Choroid plexus epithelial cell (primary cell): Measurements from ENCODE around the gene SLC24A3.

Experiments
- DNase-seq: peaks from one replicate; pipeline ENCODE4 v3.0.0-alpha.2; 2010; ENCODE audit warnings: low read depth
- H3K4me3 ChIP-seq: 2 replicates; pipeline ENCODE4 v1.5.1; 2011; ENCODE audit warnings: low read depth, mild to moderate bottlenecking, control low read depth, low read length, moderate library complexity
- TF ChIP-seq, protein P1 (sequence below): conservative IDR thresholded peaks from 2 replicates; pipeline ENCODE4 v1.5.1; 2011; ENCODE audit warnings: low read depth, mild to moderate bottlenecking, control low read depth, inconsistent platforms, low read length, moderate library complexity

Gene SLC24A3

DNA sequence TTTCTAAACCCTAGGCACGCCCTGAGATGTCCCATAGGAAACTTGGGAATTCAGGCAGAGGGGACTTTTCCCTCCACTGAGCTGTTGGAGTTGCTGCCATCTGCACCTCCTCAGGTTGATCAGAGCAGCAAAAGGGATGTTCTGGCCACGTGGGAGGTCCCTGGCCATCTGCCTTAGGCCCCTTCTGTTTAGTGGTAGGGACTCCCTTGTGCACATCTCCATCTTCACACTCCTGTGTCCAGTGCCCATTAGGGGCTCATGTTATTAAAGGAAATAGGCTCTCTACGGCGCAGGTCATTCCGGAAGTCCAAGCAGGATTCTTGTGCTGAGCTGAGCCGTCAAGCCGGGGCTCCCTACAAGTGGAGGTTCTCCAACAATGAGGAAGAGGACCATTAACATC is 307.8 kb downstream of the SLC24A3 start:
- DNase-seq, result no peak
- no peak overlapping the region for H3K4me3 ChIP-seq
- TF ChIP-seq, protein P1, sequence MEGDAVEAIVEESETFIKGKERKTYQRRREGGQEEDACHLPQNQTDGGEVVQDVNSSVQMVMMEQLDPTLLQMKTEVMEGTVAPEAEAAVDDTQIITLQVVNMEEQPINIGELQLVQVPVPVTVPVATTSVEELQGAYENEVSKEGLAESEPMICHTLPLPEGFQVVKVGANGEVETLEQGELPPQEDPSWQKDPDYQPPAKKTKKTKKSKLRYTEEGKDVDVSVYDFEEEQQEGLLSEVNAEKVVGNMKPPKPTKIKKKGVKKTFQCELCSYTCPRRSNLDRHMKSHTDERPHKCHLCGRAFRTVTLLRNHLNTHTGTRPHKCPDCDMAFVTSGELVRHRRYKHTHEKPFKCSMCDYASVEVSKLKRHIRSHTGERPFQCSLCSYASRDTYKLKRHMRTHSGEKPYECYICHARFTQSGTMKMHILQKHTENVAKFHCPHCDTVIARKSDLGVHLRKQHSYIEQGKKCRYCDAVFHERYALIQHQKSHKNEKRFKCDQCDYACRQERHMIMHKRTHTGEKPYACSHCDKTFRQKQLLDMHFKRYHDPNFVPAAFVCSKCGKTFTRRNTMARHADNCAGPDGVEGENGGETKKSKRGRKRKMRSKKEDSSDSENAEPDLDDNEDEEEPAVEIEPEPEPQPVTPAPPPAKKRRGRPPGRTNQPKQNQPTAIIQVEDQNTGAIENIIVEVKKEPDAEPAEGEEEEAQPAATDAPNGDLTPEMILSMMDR, result no peak

DNA sequence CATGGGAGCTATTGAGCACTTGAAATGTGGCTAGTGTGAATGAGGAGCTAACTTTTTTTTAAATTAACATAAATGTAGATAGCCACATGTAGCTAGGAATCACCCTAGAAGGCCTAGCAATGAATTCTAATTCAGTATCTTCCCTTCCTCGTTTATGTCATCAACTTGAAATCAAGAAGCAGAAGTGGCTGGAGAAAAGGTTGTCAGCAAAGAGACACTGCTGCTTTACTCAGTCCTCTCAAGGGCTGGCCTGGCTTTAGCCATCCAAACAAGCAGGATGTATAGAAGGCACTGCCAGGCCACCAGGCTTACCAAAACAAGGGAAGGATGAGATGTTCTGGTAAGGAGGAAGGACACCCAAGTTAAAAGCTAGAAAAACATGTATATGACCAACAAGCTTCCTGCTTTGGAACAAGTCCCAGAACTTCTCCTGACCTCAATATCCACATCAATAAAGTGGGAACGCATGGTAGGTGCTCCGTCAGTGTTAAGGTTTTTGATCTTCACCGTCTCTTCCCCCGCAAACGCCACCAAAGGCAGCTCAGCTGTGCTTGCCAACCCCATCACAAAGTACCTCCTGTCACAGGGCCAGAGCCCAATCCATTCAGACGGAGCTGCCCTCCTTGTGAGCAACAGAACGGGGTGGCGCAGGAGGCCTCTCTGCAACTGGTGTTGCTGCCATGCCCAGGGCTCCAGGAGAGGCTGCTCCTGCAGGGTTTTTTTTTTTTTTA is 309.8 kb downstream of the SLC24A3 start:
- no peak for DNase-seq
- TF ChIP-seq, protein P1, result no peak
- no peak overlapping the region for H3K4me3 ChIP-seq

DNA sequence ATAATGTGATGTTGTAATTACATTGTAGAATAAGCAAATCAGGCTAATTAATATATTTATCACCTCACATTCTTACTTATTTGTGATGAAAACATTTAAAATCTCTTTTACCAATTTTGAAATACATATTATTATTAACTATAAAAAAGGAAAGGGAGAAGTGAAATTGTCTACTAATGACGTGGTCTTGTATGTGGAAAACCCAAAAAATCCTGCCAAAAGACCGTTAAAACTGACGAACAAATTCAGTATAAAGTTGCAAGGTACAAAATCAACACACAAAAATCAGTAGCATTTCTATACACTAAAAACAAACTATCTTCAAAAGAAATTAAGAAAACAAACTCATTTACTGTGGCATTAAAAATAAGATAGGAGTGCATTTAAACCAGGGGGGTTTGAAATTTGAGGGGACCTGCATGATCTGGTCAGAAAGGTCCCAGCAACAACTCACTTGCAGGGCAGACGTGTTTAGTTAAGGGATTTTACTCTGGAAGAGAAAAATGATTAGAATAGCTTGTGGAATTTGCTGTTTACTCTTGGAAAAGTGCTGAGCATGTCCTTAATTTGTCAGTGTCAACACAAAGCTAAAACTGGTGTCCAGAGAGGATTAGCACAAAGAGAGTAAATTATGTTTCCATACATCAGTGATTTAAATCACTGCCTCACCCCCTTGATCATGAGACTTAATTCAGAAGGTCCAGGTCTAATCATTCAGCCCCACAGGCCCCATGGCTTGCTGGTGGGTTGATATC is 310.6 kb downstream of the SLC24A3 start:
- H3K4me3 ChIP-seq, result no peak overlapping the region
- no peak for DNase-seq
- TF ChIP-seq, protein P1, result no peak

DNA sequence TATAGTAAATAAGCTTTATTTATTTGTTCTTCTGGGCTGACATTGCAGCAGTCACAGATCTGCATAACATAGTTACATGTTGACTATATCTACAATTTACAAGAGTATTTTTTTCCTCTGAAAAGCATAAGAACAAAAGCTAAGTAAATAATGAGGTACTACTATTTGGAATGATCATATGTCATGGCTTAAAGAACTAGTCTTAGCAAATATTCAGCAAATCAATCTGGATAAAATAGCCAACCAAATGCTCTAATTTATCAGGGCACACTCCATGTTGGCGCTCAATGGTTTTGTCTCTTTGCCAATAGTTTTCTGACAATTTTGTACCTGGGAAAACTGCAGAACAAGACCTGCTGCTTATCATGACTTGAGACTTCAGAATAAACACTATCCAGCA is 312.2 kb downstream of the SLC24A3 start:
- no peak for DNase-seq
- TF ChIP-seq, protein P1, result no peak

DNA sequence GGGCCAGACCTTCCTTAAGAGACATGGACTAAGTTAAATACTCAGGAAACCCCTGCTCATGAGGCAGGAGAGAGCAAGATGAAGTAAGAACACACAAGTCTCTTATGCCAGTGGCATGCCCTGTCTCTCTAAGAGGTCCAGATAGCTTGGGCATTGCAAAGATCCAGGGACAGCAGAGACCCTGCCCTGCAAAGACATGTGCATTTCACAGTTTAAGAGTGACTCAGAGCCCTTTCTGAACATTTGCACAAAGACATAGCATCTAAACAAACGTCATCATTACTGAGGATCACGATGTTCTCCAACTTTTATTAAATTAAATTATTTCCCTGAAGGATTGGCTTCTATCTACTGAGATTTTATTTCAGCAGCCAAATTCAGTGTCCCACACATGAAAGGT is 315.1 kb downstream of the SLC24A3 start:
- DNase-seq, result no peak
- TF ChIP-seq, protein P1, result no peak
- H3K4me3 ChIP-seq, result no peak overlapping the region

More for the DNA sequence above, 312.2 kb downstream of the SLC24A3 start:
- H3K4me3 ChIP-seq, result no peak overlapping the region

DNA sequence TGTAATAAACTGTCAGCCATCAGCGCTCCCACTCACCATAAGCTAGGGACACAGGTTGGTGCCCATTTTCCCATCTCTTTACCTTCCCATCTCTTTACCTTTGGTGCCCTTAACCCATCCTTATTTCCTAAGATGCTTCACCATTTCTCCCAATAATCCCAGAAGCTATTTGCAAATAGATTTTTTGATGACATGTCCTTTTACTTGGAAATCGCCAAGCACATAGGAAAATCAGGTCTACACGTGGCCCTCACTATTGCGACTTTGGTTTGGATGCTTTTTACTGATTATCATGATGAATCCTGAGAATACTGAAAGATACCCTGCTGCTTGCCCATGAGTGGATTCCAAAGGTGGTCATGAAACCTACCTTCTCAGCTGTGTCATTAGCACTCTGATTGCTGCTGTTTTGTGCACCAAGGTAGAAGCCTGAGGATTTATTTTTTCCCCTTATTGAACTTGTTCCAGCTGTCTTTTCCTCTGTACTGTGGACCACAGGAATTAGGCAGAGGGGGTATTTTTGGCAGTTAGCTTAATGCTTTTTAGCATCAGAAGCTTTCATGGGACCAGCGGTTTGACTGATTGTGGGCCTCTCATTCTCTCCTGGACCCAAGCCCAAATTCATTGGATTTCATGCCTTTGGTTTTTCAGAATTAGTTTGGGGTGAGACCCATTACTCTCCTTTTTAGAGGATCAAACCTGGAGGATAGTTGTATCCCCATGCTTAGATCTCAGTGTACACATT is 316.0 kb downstream of the SLC24A3 start:
- H3K4me3 ChIP-seq, result no peak overlapping the region
- TF ChIP-seq, protein P1, result no peak
- no peak for DNase-seq
